ENCODE results near the gene TSPAN8.

GRCh38 chr12:71162832-71163763 is 5.3 kb upstream of the TSPAN8 start:
- TF ChIP-seq CTCF (IDR thresholded peaks at IDR 0.05 in 4 of 5, conservative IDR thresholded peaks at IDR 0.05 in 1 of 5) (no peak), POLR2A (IDR thresholded peaks at IDR 0.05) (no peak)
